OCI-LY1 (cell line): ENCODE data around the gene PRPF6.

Experiments
- H2AFZ ChIP-seq: fragments of 200-600 bp; sonication (generic), shearing (Covaris generic); 2 replicates; pipeline ENCODE4 v1.6.0; 2014; ENCODE audit warnings: antibody characterized with exemption, mild to moderate bottlenecking, low read length
- H3F3A ChIP-seq: fragments of 200-600 bp; sonication (generic), shearing (Covaris generic); 2 replicates; pipeline ENCODE4 v1.6.0; 2014; ENCODE audit warnings: mild to moderate bottlenecking, antibody characterized with exemption, low read length, moderate library complexity; ENCODE audit not compliant: insufficient read depth
- H3K27ac ChIP-seq: fragments of 200-600 bp; sonication (generic); 2 replicates; pipeline ENCODE4 v1.5.1; 2014; ENCODE audit warnings: low read length, mixed run types, mild to moderate bottlenecking, low read depth; ENCODE audit not compliant: poor library complexity, severe bottlenecking
- H3K27me3 ChIP-seq: fragments of 200-600 bp; sonication (generic); 2 replicates; pipeline ENCODE4 v1.6.0; 2014; ENCODE audit warnings: antibody characterized with exemption, mild to moderate bottlenecking, low read length, moderate library complexity; ENCODE audit not compliant: insufficient read depth
- H3K36me3 ChIP-seq: fragments of 200-600 bp; sonication (generic); 2 replicates; pipeline ENCODE4 v1.6.1; 2014; ENCODE audit warnings: mild to moderate bottlenecking, antibody characterized with exemption, low read length, moderate library complexity, mixed read lengths; ENCODE audit not compliant: insufficient read depth
- H3K4me1 ChIP-seq: fragments of 200-600 bp; sonication (generic); 2 replicates; pipeline ENCODE4 v1.5.1; 2014; ENCODE audit warnings: mild to moderate bottlenecking, low read length, moderate library complexity; ENCODE audit not compliant: insufficient read depth, severe bottlenecking
- H3K4me2 ChIP-seq: fragments of 200-600 bp; sonication (generic), shearing (Covaris generic); 2 replicates; pipeline ENCODE4 v1.6.1; 2014; ENCODE audit warnings: low read length
- H3K4me3 ChIP-seq: fragments of 200-600 bp; sonication (generic); 2 replicates; pipeline ENCODE4 v1.5.1; 2014; ENCODE audit warnings: low read length, low read depth, mild to moderate bottlenecking, mixed read lengths; ENCODE audit not compliant: poor library complexity, severe bottlenecking
- H3K79me2 ChIP-seq: fragments of 200-600 bp; shearing (Covaris generic); 2 replicates; pipeline ENCODE4 v1.6.1; 2016; ENCODE audit warnings: mixed run types, low read length, mixed read lengths; ENCODE audit not compliant: insufficient read depth
- H3K9ac ChIP-seq: fragments of 200-600 bp; sonication (generic), shearing (Covaris generic); 2 replicates; pipeline ENCODE4 v1.6.1; 2014; ENCODE audit warnings: mild to moderate bottlenecking, low read length, mixed read lengths
- H3K9me2 ChIP-seq: fragments of 200-600 bp; sonication (generic), shearing (Covaris generic); 2 replicates; pipeline ENCODE4 v1.6.1; 2014; ENCODE audit warnings: low read depth, mild to moderate bottlenecking, low read length, mixed read lengths
- H3K9me3 ChIP-seq: fragments of 200-600 bp; shearing (Covaris generic); 2 replicates; pipeline ENCODE4 v1.6.1; 2014; ENCODE audit warnings: low read length, mixed read lengths
- H4K20me1 ChIP-seq: fragments of 200-600 bp; sonication (generic), shearing (Covaris generic); 2 replicates; pipeline ENCODE4 v1.6.0; 2016; ENCODE audit warnings: mild to moderate bottlenecking, low read length; ENCODE audit not compliant: insufficient read depth
- EZH2 ChIP-seq: fragments of 200-600 bp; sonication (generic), shearing (Covaris generic); IDR thresholded peaks from 2 replicates; pipeline ENCODE4 v1.8.0; 2017; ENCODE audit warnings: borderline replicate concordance, mixed run types, mild to moderate bottlenecking, antibody characterized with exemption, low read length, moderate library complexity, mixed read lengths
- TF ChIP-seq, protein P1 (sequence below): fragments of 200-600 bp; sonication (generic), shearing (Covaris generic); IDR thresholded peaks from 2 replicates; pipeline ENCODE4 v1.5.1; 2017; ENCODE audit warnings: mild to moderate bottlenecking, antibody characterized with exemption, low read length, moderate library complexity, mixed read lengths

PRPF6 gene

DNA sequence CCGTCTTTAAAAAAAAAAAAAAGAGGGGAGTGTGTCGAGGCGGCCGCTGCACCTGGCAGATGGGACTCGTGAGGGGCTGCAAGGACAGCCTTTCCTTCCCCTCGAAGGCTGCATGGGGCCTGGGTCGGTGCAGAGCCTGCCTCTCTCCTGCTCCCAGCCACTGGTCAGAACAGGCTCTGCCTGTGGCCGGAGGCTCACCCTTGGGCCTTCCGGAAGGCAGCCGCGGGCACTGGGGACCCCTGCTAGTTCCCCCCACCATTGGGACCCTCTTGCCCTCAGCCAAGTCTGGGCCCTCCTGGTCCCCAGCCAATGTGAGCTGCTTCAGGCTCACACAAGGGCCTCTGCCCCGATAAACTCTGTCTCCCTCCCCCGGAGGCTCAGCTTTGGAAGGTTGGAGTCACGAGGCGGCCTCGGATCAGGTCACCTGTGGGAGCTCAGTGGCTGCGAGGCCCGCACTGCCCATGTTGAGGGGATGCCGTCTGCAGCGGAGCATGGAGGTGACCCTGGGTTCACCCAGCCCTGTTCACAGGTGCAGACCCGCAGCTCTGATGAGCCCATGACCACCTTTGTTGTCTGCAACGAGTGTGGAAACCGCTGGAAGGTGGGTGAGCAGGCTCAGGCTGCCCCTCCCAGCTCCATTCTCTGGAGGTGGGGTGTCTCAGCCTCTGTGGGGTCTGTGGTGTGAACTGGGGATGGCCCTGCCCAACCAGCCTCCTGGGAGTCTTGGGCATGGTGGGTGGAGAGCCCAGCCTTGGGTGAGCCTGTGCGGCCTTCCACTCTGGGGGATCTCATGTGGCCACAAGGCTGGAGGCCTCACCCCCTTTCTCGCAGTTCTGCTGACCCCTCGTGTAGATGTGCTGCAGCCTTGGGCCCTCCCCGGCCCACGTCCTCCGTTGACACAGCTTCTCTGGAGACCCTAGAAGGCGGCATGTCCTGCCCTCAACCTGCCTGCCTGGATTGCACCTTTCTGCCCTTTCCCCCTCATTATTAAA, 90.7 kb downstream of the PRPF6 start:
- no peak overlapping the region for H3K9ac ChIP-seq
- H3K9me3 ChIP-seq = no peaks in the 10 kb centered on the region
- H3K27ac ChIP-seq = no peak overlapping the region
- TF ChIP-seq, protein P1, sequence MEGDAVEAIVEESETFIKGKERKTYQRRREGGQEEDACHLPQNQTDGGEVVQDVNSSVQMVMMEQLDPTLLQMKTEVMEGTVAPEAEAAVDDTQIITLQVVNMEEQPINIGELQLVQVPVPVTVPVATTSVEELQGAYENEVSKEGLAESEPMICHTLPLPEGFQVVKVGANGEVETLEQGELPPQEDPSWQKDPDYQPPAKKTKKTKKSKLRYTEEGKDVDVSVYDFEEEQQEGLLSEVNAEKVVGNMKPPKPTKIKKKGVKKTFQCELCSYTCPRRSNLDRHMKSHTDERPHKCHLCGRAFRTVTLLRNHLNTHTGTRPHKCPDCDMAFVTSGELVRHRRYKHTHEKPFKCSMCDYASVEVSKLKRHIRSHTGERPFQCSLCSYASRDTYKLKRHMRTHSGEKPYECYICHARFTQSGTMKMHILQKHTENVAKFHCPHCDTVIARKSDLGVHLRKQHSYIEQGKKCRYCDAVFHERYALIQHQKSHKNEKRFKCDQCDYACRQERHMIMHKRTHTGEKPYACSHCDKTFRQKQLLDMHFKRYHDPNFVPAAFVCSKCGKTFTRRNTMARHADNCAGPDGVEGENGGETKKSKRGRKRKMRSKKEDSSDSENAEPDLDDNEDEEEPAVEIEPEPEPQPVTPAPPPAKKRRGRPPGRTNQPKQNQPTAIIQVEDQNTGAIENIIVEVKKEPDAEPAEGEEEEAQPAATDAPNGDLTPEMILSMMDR = no peak
- TF ChIP-seq EZH2 = no peak
- no peak overlapping the region for H3K4me2 ChIP-seq
- H2AFZ ChIP-seq = no peak overlapping the region
- no peaks in the 10 kb centered on the region for H3F3A ChIP-seq
- no peaks in the 10 kb centered on the region for H3K4me1 ChIP-seq
- no peaks in the 10 kb centered on the region; the same call in 1 of the 2 replicates for H3K36me3 ChIP-seq
- H3K27me3 ChIP-seq = peaks cover 9% of the 10 kb centered on the region; the same call in 1 of the 2 replicates
- H3K9me2 ChIP-seq = no peaks in the 10 kb centered on the region
- H3K4me3 ChIP-seq = no peak overlapping the region
- no peaks in the 10 kb centered on the region for H4K20me1 ChIP-seq
- no peaks in the 10 kb centered on the region for H3K79me2 ChIP-seq

DNA sequence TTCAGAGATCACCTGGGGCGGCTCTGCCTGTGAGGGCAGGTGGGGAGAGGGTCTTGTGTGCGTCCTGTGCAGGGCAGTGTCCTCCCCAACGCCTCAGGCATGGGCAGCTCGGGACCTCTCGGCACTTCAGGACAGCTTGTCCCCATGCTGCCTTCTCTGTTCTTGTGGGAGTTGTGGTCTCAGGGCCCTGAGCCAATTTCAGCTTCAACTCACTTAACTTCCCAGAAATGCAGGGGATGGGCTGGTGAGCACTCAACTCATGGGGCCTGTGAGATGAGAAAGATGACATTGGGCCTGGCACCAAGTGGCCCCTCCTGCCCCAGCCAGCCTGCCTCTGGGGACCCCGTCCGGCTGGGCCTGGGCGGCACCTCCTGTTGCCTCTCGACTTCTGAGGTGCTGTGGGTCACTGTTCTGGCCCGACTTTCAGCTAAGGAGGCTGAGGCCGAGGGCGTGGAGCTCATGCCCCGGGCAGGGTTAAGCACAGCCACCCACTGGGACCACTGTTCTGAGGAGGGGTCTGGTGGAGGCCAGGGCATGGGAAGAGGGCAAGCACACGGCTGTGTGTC, 91.6 kb downstream of the PRPF6 start:
- Histone ChIP-seq H3K36me3 (no peaks in the 10 kb centered on the region; the same call in 1 of the 2 replicates), H3K9me3 (no peaks in the 10 kb centered on the region), H3K4me2 (no peak overlapping the region), H3K4me1 (peaks cover 7% of the 10 kb centered on the region), H2AFZ (no peak overlapping the region), H3K9me2 (no peaks in the 10 kb centered on the region), H3K4me3 (no peak overlapping the region), H3F3A (no peaks in the 10 kb centered on the region), H3K79me2 (no peaks in the 10 kb centered on the region), H3K27ac (no peak overlapping the region), H3K9ac (no peak overlapping the region), H3K27me3 (peaks cover 9% of the 10 kb centered on the region; the same call in 1 of the 2 replicates), H4K20me1 (no peaks in the 10 kb centered on the region)
- TF ChIP-seq, protein P1 = no peak
- no peak for TF ChIP-seq EZH2

DNA sequence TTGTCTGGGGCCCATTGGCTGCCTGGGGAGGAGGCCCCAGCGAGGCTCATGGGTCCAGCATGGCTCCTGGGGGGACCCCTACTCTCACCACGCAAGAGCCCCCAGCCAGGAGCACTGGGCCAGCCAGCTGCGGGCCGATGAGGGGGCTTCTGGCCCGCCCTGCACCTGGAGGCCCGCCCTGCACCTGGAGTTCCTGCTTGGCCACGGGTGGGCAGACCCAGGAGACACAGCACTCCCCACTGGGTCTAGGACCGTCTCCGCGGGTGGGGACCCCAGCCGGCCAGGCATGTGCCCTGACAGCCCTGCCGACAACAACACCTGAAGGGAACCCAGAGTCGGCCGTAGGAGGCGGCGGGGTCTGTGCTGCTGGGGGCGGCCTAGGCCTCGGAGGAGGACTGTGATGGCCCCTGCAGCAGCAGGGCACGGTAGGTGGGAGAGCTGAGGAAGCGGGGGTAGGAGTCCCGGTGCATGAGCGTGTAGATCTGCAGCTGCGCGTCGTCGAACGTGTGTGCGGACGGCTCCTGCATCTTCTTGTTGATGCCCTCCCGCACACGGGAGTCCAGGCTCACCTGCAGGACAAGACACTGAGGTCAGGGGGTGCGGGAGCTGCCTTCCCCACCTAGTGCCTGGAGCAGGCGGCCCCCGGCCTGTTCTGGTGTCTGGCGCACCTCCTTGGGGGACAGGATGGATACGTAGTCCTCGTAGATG, 92.7 kb downstream of the PRPF6 start:
- Histone ChIP-seq H3F3A (no peaks in the 10 kb centered on the region), H3K79me2 (no peaks in the 10 kb centered on the region), H3K27ac (no peak overlapping the region), H3K9me2 (no peaks in the 10 kb centered on the region), H3K9ac (no peak overlapping the region), H3K4me1 (peaks cover 18% of the 10 kb centered on the region), H3K4me2 (no peak overlapping the region), H2AFZ (no peak overlapping the region), H3K9me3 (no peaks in the 10 kb centered on the region), H4K20me1 (no peaks in the 10 kb centered on the region), H3K36me3 (no peaks in the 10 kb centered on the region; the same call in 1 of the 2 replicates), H3K27me3 (peaks cover 9% of the 10 kb centered on the region; the same call in 1 of the 2 replicates), H3K4me3 (no peak overlapping the region)
- TF ChIP-seq EZH2 = no peak
- TF ChIP-seq, protein P1 = no peak
